SKM-1 treated with dmso at 0.1 percent for 144 hours (cell line): ENCODE measurements around the gene ITPKB.

Experiments
- DNase-seq: peaks from one replicate; lab custom pipeline; 2025; ENCODE audit not compliant: unreplicated experiment; lab: John Stamatoyannopoulos, UW

Gene ITPKB

GRCh38 chr1:226706684-226707083, 32.4 kb downstream of the ITPKB start:
- no peak for DNase-seq

DNA sequence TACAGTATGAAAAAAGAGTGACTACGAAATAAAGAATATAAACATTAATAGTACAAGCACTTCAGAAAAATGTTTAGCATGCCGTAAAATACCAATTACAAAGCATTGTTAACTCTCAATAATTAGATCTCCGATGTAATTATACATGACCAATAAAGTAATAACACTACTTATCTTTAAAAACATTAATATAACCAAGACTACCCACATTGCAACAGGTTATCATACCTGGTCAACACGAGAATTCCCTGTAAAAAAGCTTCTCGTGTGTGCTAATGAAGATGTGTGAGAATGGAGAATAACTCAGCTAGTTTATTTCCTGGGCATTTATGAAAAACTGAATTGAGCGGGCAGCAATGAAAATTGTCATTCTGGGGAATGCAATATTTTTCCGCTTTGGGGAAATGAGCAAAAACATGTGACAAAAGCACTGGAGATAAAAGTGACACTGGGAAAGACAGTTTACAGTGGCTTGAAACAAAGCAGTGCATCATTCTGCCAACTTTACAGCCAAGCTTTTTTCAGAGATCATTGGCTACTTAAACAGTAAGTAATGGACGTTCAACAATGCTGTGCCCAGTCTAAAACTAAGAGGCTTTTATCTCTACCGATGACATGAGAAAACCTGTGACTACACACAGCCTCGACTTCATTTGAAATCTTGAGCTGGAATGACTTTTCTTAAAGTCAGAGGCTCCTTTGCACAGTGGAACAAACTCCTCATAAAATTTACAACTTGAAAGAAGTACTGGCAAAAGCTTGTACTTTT, 34.7 kb downstream of the ITPKB start:
- DNase-seq, result no peak

DNA sequence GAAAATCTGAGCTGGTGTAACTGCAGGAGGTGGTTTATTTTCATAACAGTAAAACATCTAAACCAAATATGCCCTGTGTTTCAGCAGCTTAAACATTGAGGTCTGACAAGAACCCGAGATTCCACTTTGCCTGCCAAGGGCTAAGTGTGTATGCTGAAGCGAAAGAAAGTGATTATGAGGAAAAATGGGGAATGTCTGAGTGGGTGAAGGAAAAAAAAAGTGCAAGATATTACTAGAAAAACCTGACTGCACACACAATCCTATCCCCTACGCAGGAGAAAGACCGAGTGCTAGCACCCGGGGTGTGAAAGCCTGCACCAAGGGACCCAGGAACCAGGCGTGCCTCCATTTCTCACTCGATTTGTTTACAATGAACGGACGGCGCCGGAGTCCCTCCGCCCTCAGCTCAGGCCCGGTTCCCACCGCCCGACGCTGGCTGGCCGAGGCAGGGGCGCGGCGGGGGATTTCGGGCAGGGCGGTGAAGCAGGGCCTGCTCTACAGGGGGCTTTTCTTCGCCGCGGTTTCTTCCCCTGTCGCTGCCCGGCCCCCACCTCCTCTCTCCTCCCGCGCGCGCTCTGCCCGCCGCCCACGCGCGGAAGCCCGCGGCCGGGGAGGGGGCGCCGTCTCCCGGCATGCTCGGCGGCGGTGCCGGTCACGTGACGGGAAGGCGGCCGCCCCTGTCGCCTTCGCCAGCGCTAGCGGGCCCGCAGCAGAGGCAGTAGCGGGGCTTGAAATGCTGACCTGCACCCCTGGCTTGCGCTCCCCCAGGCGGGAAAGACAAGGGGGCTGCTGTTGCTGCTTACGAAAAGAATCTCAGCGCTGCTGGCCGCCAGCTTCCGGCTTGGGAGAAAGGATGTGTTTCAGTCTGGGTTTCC, 35.9 kb downstream of the ITPKB start:
- peak; percentile 60 for DNase-seq

DNA sequence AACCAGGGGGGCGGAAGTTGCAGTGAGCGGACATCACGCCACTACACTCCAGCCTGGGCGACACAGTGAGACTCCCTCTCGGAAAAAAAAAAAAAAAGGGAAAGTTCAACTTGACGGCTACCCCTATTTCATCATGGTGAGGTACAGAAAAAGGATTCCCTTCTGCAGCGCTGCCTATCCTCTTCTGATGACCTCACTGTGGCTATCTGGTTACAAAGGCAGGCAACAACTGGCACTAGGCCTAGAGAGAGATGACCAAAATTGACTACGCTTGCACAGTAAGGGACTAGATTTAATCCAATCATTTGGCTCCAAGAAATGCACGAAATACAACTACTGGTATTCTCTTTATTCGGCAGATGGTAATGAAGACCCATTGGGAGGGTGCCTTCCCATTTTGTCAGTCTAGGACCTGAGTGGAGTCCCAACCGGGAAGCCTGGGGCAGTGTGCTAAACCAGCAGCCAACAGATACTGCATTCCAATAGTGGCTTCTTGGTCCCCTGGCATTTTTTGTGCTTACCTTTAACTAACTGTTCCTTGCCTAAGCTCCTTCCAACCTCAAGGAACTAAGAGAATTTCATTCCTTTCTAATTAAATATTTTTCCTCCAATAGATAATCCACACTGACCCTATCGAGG, 36.6 kb downstream of the ITPKB start:
- no peak for DNase-seq

DNA sequence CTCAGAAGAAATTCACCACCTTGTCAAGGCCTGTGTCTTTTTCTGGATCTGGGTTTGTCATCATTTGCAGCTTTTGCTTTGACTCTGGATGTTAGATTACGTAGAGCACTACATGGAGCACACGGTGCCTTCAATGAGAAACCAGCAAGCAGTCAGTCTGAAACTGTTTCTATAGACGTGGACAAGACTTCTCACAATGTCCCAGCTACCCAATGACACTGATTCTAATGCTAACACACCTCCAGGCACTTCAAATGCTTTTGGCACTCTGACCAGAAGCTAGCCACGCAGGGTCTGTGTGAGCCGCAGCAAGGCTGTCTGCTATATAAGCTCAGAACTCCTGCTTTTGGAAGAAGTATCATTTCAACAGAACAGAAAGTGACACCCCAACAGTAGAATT, 38.2 kb downstream of the ITPKB start:
- no peak for DNase-seq

DNA sequence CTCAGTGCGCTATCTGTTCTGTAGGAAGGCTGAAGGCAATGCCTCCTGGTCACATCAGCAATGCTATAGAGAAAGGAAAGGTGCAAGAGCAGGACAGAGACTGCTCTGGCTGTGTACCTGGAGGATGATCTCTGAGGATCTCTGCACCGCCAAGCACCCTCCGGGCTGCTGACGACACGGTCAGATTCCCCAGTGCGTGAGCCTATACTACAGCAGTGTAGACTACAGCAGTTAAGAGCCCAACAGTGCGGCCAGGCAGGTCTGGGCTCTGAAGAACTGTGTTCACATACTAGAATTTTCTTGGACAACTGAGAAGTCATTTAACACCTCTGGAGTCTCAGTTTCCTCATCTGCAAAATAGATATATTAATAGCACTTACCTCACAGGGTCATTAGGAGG, 39.9 kb downstream of the ITPKB start:
- no peak for DNase-seq

GRCh38 chr1:226698659-226699058, 40.4 kb downstream of the ITPKB start:
- no peak for DNase-seq

- DNase-seq, result no peak
These were observed 41.0 kb downstream of the ITPKB start for GRCh38 chr1:226697929-226698544.

- no peak for DNase-seq
These were observed 41.7 kb downstream of the ITPKB start for GRCh38 chr1:226697151-226697928.

DNA sequence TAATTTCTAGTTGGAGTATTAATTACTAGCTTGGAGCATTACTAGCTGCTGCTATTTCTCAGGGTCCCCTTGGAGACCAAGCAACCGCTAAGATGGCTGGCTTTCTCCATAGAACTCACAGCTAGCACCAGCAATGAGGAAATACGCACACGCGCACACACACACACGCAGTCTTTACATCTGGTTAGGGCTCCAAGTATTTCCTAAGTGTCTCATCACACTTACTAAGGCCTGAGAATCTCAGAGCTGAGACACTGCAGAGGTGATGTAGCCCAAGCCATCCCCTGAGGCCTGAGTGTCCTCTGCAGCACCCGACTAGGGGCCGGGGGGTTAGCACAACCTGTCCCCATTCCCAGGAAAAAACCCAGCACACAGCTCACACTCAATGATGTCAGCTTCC, 42.5 kb downstream of the ITPKB start:
- no peak for DNase-seq

GRCh38 chr1:226695335-226695900, 43.7 kb downstream of the ITPKB start:
- no peak for DNase-seq

DNA sequence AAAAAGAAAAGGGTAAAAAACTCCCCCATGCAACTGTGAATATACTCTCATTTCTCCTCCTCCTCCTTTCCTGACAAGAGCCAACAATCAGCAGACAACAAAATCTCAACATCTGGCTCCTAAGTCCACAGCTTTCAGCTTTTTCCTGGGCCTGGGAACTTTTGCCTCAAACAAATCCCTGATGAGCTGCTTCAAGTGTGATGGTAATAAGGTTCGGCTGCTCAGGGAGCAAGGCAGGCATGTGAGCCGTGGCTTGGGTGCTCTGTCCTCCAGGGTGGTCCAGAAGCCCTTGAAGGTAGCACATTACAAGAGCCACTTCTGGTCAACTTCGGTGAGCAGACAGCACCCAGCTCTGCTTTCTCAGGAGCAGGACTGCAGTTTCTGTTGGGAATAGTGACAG, 46.3 kb downstream of the ITPKB start:
- no peak for DNase-seq

- DNase-seq, result no peak
These were observed 46.9 kb downstream of the ITPKB start for GRCh38 chr1:226692051-226692792.

GRCh38 chr1:226691247-226691646, 47.8 kb downstream of the ITPKB start:
- no peak for DNase-seq

GRCh38 chr1:226690460-226690982, 48.6 kb downstream of the ITPKB start:
- DNase-seq, result no peak

- DNase-seq, result no peak
These were observed 50.3 kb downstream of the ITPKB start for GRCh38 chr1:226688808-226689207.

DNA sequence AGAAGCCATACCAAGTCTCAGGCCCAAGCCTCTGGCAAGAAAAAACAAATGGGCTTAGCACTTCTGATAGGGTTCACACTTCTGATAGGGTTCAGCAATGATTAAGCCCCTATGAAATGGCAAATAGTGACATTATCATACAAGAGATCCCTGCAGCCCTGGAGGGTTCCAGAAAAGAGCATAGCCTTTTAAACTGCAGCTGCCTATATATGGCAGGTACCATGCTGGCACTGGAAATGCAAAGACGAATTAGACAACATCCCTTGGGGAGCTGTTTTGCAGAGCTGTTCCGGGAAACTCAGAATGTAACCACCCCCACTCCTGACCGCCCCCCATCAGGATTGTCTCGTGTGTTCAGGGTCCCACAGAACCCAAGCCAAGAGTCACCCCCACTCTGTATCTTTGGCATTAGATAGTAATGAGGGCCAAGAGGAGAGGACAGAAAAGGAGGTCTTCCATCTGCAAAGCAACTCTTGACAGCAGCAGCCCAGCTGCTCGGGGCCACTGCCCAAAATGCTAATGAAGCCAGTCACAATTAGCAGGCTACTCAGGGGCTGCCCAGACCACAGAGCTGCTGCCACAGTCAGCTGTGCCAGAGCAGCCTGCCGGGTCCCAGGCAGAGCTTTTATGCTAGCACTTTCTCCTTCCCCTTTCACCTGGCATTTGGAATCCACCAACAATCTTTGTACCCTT, 50.9 kb downstream of the ITPKB start:
- no peak for DNase-seq

- no peak for DNase-seq
These were observed 51.7 kb downstream of the ITPKB start for GRCh38 chr1:226687426-226687825.
